EL (cell line): Measurements from ENCODE around the gene ARHGAP30.
"Not testable (repeated sequence)": the region's sequence is repeated elsewhere in the genome, so short reads cannot be mapped to it uniquely, and the experiment has no call there.

ENCODE experiments used
- DNase-seq: peaks from one replicate; pipeline ENCODE4 v3.0.0-alpha.2; 2016

ARHGAP30 gene

GRCh38 chr1:161068306-161069234, 1.1 kb downstream of the ARHGAP30 start:
- DNase-seq = peak; percentile 20

GRCh38 chr1:161066694-161067093, 3.0 kb downstream of the ARHGAP30 start:
- DNase-seq = no peak

GRCh38 chr1:161065681-161066080, 4.0 kb downstream of the ARHGAP30 start:
- not testable (repeated sequence) for DNase-seq

GRCh38 chr1:161063936-161064335, 5.8 kb downstream of the ARHGAP30 start:
- not testable (repeated sequence) for DNase-seq

- no peak for DNase-seq
These were observed 8.3 kb downstream of the ARHGAP30 start for GRCh38 chr1:161061419-161061818.

GRCh38 chr1:161059293-161059692, 10.4 kb downstream of the ARHGAP30 start:
- no peak for DNase-seq

- no peak for DNase-seq
These were observed 14.9 kb downstream of the ARHGAP30 start for GRCh38 chr1:161054805-161055204.

GRCh38 chr1:161054232-161054631, 15.5 kb downstream of the ARHGAP30 start:
- DNase-seq = no peak

- DNase-seq = peak; percentile 49
These were observed 16.8 kb downstream of the ARHGAP30 start for GRCh38 chr1:161052899-161053298.

GRCh38 chr1:161051219-161051618, 18.5 kb downstream of the ARHGAP30 start:
- DNase-seq = no peak

- DNase-seq = no peak
These were observed 20.6 kb downstream of the ARHGAP30 start for GRCh38 chr1:161048949-161049722.

GRCh38 chr1:161047436-161048420, 22.0 kb downstream of the ARHGAP30 start:
- no peak for DNase-seq

GRCh38 chr1:161046605-161047228, 23.0 kb downstream of the ARHGAP30 start:
- no peak for DNase-seq

- DNase-seq = peak; percentile 95
These were observed 23.7 kb downstream of the ARHGAP30 start, which contains the start of gene USF1 for GRCh38 chr1:161045736-161046604. TSS of gene USF1 (minus strand) at chr1:161045977. CDS start at chr1:161043275, 2,702 bp downstream.

GRCh38 chr1:161044908-161045735, 24.6 kb downstream of the ARHGAP30 start:
- DNase-seq = peak; percentile 79

- DNase-seq = peak; percentile 7
These were observed 25.2 kb downstream of the ARHGAP30 start for GRCh38 chr1:161044535-161044907.

- no peak for DNase-seq
These were observed 30.1 kb downstream of the ARHGAP30 start for GRCh38 chr1:161039546-161039945.

GRCh38 chr1:161039154-161039545, 30.5 kb downstream of the ARHGAP30 start:
- DNase-seq = no peak

- no peak for DNase-seq
These were observed 31.1 kb downstream of the ARHGAP30 start, which contains the start of gene TSTD1 for GRCh38 chr1:161038523-161039153. TSS of gene TSTD1 (minus strand) at chr1:161038964. CDS start at chr1:161038889, 75 bp downstream.
